Panc1 (cell line): ENCODE results near the gene EMILIN2. TPM values are rescaled to one million over a fixed set of nuclear protein-coding genes. Genes with fewer than 3 reads are reported as not detected.

Experiments
- ATAC-seq: fragments of 200-7000 bp; cut with Tn5 transposase; 2 replicates; pipeline ENCODE4 v1.9.1; 2020; ENCODE audit warnings: mild to moderate bottlenecking, moderate library complexity
- BruUV-seq: library from RNA; stranded (reverse); fragments of 400-500 nt; replicated peaks from 2 replicates; lab custom pipeline; 2021; lab: Mats Ljungman, UMichigan
- CTCF ChIA-PET: fragments of 300-600 bp; sonication (Branson Sonifier 250); formaldehyde crosslinking; loops from one replicate; lab custom pipeline; 2022; ENCODE audit warnings: antibody characterized with exemption; lab: Charles Lee
- POLR2A ChIA-PET: fragments of 300-600 bp; sonication (Branson Sonifier 250); formaldehyde crosslinking; loops from one replicate; lab custom pipeline; 2022; ENCODE audit warnings: antibody characterized with exemption; lab: Charles Lee
- DNase-seq: peaks from one replicate; pipeline ENCODE4 v3.0.0-alpha.2; 2010; ENCODE audit warnings: low read depth, low spot score
- H3K27ac ChIP-seq: 2 replicates; pipeline ENCODE4 v1.5.1; 2011; ENCODE audit warnings: mild to moderate bottlenecking, low read length, inconsistent platforms
- H3K27me3 ChIP-seq: fragments of 200-500 bp; sonication (Bioruptor generic); 2 replicates; pipeline ENCODE4 v1.6.0; 2014; ENCODE audit warnings: low read length, inconsistent platforms; ENCODE audit not compliant: control insufficient read depth, insufficient read depth
- H3K36me3 ChIP-seq: fragments of 200-500 bp; sonication (Bioruptor generic); 2 replicates; pipeline ENCODE4 v1.5.1; 2014; ENCODE audit warnings: inconsistent platforms, mild to moderate bottlenecking, low read length, moderate library complexity; ENCODE audit not compliant: control insufficient read depth, insufficient read depth
- H3K4me1 ChIP-seq: 2 replicates; pipeline ENCODE4 v1.5.1; 2011; ENCODE audit warnings: inconsistent platforms, mild to moderate bottlenecking, low read length, moderate library complexity; ENCODE audit not compliant: control insufficient read depth, insufficient read depth
- H3K4me3 ChIP-seq, 2 experiments: 2 replicates each; pipeline ENCODE4 v1.5.1; 2011 to 2012; ENCODE audit warnings: low read depth in 2 of 2, low read length in 2 of 2, mild to moderate bottlenecking in 2 of 2, inconsistent platforms in 1 of 2, moderate library complexity in 1 of 2
- H3K9me3 ChIP-seq: fragments of 200-500 bp; sonication (Bioruptor generic); 2 replicates; pipeline ENCODE4 v1.5.1; 2014; ENCODE audit warnings: low read depth, mild to moderate bottlenecking, inconsistent platforms, low read length, moderate library complexity; ENCODE audit not compliant: control insufficient read depth, insufficient read depth
- CTCF ChIP-seq: fragments of 450-650 bp; IDR thresholded peaks from 2 replicates; pipeline ENCODE4 v1.5.1; 2017; ENCODE audit warnings: mild to moderate bottlenecking
- POLR2AphosphoS5 ChIP-seq: IDR thresholded peaks from 2 replicates; pipeline ENCODE4 v1.6.1; 2012; ENCODE audit warnings: mild to moderate bottlenecking, low read depth, low read length, moderate library complexity
- REST ChIP-seq, 2 experiments: IDR thresholded peaks; 2 replicates each; pipeline ENCODE4 v1.6.1; 2011 to 2012; ENCODE audit warnings: low read depth in 2 of 2, control low read depth in 1 of 2, low read length in 1 of 2, mild to moderate bottlenecking in 1 of 2, moderate library complexity in 1 of 2; ENCODE audit not compliant: insufficient read depth in 1 of 2
- SIN3A ChIP-seq: IDR thresholded peaks from 2 replicates; pipeline ENCODE4 v1.6.1; 2012; ENCODE audit warnings: low read depth, mild to moderate bottlenecking, low read length, moderate library complexity, borderline replicate concordance; ENCODE audit not compliant: insufficient read depth
- TCF7L2 ChIP-seq: IDR thresholded peaks from 2 replicates; pipeline ENCODE4 v1.6.1; 2011; ENCODE audit warnings: mild to moderate bottlenecking, low read depth, low read length, inconsistent platforms
- in situ Hi-C: cut with HindIII; loops from 2 replicates; pipeline ENCODE4 v1.10.0; 2016; ENCODE audit warnings: low sequenced_read_pairs, low pct_unique_long_range_greater_than_20kb
- intact Hi-C: fragments of 100-400 bp; cut with micrococcal nuclease; formaldehyde crosslinking; loops from one replicate; pipeline ENCODE4 v1.10.0; 2022; ENCODE audit not compliant: unreplicated experiment
- total RNA-seq: library from RNA; stranded (reverse); gene quantifications from one replicate; pipeline ENCODE4 v1.2.1, GENCODE V29; 2021; ENCODE audit not compliant: unreplicated experiment

EMILIN2 gene
- total RNA-seq, 1 experiment from 2014 or later, result 18.3 TPM

- ChIA-PET CTCF (no interaction called here), POLR2A (interaction anchor here (0.6 kb wide), 1 partner anchor 329 kb away, joined by 3 read pairs; no protein-coding TSS in a partner anchor)
- DNase-seq, result no peak
- Histone ChIP-seq H3K36me3 (peaks cover 3% of the 10 kb centered on the region), H3K9me3 (no peaks in the 10 kb centered on the region), H3K4me3 (no peak overlapping the region), H3K4me1 (no peaks in the 10 kb centered on the region), H3K27ac (no peak overlapping the region), H3K27me3 (no peaks in the 10 kb centered on the region)
- no peak for ATAC-seq
- in situ Hi-C loops, result no loop called here
- no peak for TF ChIP-seq REST (IDR thresholded peaks at IDR 0.05; ENCODE audit: insufficient read depth in 1 of 2, low read depth in 2 of 2, low read length in 1 of 2)
- TF ChIP-seq CTCF, result no peak
- no peak for TF ChIP-seq TCF7L2
- no peak for TF ChIP-seq POLR2AphosphoS5
- TF ChIP-seq SIN3A, result no peak
- BruUV-seq, result TSS peak; percentile 49
- intact Hi-C loops, result no loop called here
Observed at GRCh38 chr18:2917259-2918047, 70.6 kb downstream of the EMILIN2 start.

- ATAC-seq (no peak), DNase-seq (no peak)
- Histone ChIP-seq H3K36me3 (peaks cover 5% of the 10 kb centered on the region), H3K9me3 (no peaks in the 10 kb centered on the region), H3K4me3 (no peak overlapping the region), H3K27ac (no peak overlapping the region), H3K27me3 (no peaks in the 10 kb centered on the region), H3K4me1 (no peaks in the 10 kb centered on the region)
- intact Hi-C loops, result no loop called here
- in situ Hi-C loops, result no loop called here
- no peak for TF ChIP-seq SIN3A
- no peak for TF ChIP-seq REST (IDR thresholded peaks at IDR 0.05; ENCODE audit: insufficient read depth in 1 of 2, low read depth in 2 of 2, low read length in 1 of 2)
- TF ChIP-seq TCF7L2, result no peak
- TF ChIP-seq CTCF, result no peak
- TF ChIP-seq POLR2AphosphoS5, result no peak
- no TSS peak for BruUV-seq
- CTCF ChIA-PET, result no interaction called here
- POLR2A ChIA-PET, result interaction anchor here (0.5 kb wide), 1 partner anchor 276 kb away, joined by 3 read pairs; no protein-coding TSS in a partner anchor
Observed at GRCh38 chr18:2918761-2919550, 72.2 kb downstream of the EMILIN2 start.
